SW480 (cell line): Measurements from ENCODE around the gene TMEM170B.

Experiments
- DNase-seq: peaks from one replicate; pipeline ENCODE4 v3.0.0-alpha.2; 2016; ENCODE audit warnings: low spot score

The TMEM170B gene

GRCh38 chr6:11537229-11538051, at the start of gene TMEM170B:
Gene TMEM170B, plus strand, starts transcription at chr6:11537749. Its CDS starts 529 bp downstream, at chr6:11538278.
- peak; percentile 85 for DNase-seq

DNA sequence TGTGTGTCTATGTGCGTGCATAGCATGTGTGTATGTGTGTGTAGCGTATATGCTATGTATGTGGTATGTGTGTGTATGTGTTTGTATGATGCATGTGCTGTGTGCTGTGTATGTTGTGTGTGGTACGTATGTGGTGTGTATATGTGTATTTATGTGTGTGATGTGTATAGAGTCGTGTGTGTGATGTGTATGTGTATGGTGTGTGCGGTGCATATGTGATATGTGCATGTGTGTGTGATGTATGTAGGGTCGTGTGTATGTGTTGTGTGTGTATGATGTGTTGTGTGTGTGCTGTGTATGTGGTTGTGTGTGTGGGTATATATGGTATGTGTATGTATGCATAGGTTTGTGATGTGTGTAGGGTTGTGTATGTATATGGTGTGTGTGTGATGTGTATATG, 46.6 kb upstream of the TMEM170B start:
- no peak for DNase-seq

GRCh38 chr6:11491596-11492463, 45.7 kb upstream of the TMEM170B start:
- no peak for DNase-seq

GRCh38 chr6:11492464-11493290, 44.9 kb upstream of the TMEM170B start:
- DNase-seq, result no peak

GRCh38 chr6:11493974-11494373, 43.6 kb upstream of the TMEM170B start:
- DNase-seq, result no peak

GRCh38 chr6:11494786-11495564, 42.6 kb upstream of the TMEM170B start:
- DNase-seq, result no peak

GRCh38 chr6:11495565-11496145, 41.9 kb upstream of the TMEM170B start:
- DNase-seq, result no peak

DNA sequence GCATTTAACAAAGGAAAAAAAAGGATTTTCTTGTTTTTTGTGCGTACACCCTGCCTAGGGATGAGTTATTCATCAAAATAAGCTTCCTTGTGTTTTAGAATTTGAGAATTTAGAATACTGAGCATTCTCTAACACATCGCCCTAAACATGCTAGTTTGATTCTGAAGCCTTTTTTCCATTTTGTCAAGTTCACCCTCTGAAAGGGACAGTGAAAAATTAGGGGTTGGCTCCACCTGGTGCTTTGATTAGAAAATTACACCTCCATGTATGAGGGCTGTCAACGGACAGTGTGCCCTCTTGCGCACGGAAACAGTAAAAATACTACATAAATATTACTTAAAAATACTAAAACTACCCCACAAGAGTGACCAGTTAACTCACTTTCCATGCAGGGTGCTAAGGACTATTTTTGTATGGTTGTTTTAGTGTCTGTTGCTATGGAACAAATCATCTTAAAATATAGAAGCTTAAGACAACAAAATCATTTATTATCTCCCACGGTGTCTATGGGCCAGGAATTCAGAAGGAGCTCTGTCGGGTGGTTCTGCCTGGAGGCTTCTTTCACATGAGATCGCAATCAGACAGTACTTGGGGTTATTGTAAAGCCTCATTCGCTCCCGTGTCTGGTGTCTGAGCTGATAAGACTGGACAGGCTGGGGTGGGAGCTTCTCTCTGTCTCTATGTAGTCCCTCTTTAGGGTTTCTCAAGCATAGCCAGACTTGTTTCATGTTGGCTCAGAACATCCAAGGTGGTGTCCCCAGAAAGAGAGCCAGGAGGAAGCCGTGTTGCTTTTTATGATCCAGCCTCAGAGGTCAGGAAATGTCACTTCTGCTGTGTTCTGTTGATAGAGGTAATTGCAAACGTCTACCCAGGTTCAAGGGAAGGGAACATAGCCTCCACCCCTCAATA, 41.1 kb upstream of the TMEM170B start:
- DNase-seq, result peak; percentile 71

DNA sequence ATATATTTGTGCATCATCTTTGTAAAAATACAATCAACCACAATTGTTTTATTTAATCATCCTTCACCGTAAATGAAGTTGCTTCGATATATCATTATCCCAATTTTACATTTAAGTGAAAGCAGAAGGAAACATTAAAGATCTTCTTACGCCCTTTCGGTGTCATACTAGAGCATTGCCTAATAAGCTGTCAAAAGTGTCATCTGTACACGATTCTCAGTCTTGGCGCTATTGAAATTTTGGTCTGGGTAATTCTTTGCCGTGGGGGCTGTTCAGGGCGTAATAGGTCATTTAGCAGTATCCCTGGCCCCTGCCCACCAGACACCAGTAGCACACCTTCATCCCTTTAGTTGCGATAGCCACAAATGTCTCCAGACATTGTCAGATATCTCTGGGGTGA, 40.4 kb upstream of the TMEM170B start:
- DNase-seq, result no peak

- no peak for DNase-seq
These were observed 39.7 kb upstream of the TMEM170B start for GRCh38 chr6:11497881-11498280.

DNA sequence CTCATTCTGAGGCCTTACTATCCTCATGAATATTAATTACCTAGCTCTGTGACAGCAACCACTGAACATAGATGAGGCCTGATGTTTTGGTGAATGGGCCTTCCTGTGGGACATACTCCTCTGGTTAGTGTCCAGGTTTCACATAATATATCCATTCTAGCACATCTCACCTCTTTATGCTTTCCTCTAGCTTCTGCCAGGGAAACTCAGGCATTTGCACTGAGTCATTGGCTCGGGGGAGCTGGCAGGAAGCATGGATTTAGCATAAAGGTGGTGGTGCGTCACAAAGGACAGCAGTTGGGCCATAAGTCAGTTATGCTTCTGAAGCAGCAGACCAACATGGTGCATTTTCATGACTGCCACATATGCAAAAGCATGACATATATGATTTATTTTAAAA, 37.5 kb upstream of the TMEM170B start:
- DNase-seq, result no peak

GRCh38 chr6:11509471-11509870, 28.1 kb upstream of the TMEM170B start:
- no peak for DNase-seq

- DNase-seq, result no peak
These were observed 22.9 kb upstream of the TMEM170B start for GRCh38 chr6:11514672-11515071.

DNA sequence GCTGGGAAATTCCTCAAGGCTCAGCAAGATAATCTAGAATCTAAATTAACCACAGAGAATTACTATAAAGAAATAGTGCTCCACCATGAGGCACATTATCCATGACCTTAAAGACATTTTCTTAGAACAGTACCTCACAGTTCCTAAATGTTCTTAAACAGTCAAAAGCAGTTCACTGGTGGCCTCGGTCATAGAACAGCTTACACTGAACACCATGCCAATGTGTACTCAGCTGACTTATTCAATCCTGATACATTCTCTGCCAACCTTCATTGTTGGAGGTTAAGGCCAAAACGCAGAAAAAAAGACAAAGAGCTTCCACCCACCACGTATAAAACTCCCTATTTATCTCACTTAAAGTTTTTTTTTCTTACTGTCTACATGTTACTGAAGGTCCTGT, 21.8 kb upstream of the TMEM170B start:
- no peak for DNase-seq

GRCh38 chr6:11522812-11523605, 14.5 kb upstream of the TMEM170B start:
- no peak for DNase-seq

- DNase-seq, result no peak
These were observed 11.9 kb upstream of the TMEM170B start for GRCh38 chr6:11525468-11526155.

DNA sequence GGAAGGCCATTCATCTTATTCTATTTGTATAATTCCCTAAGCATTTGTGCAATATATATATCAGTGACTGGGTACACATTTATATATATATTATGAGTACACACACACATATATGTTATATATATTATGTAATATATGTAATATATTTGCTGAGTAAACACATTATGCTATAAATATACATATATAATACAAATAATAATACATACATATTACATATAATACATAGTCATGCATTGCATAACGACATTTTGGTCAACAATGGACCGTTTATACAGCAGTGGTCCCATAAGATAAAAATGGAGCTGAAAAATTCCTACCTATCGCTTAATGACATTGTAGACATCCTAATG, 11.4 kb upstream of the TMEM170B start:
- DNase-seq, result no peak

- no peak for DNase-seq
These were observed 10.2 kb upstream of the TMEM170B start for GRCh38 chr6:11527274-11527870.
